ENCODE measurements around the gene COMMD1. TPM values are rescaled to one million over a fixed set of nuclear protein-coding genes. Genes with fewer than 3 reads are reported as not detected.
A peak's percentile ranks its signal among the peaks of the same experiment; 100 is the strongest.

COMMD1 gene
- total RNA-seq, 4 donors from 2014 or later, result 76.0 to 132 (median 100) TPM

- 92 to 97% methylated on average over 1 of the region's 1 CpG for WGBS, 2 donors
- intact Hi-C loops (cut with DNase I), result no loop called here
- no peak overlapping the region for H3K4me3 ChIP-seq (replicated peaks in 1 of 3)
- no peak for DNase-seq
- TF ChIP-seq POLR2A (IDR thresholded peaks at IDR 0.05), result no peak
- TF ChIP-seq CTCF (IDR thresholded peaks at IDR 0.05), result no peak
- H3K36me3 ChIP-seq, result no peaks in the 10 kb centered on the region
- no peaks in the 10 kb centered on the region for H3K27me3 ChIP-seq
- no peaks in the 10 kb centered on the region for H3K4me1 ChIP-seq
- H3K9me3 ChIP-seq, result no peaks in the 10 kb centered on the region
- no peak overlapping the region for H3K27ac ChIP-seq
Observed at GRCh38 chr2:61984682-61985081, 79.2 kb downstream of the COMMD1 start.

GRCh38 chr2:61988462-61989366 is 83.2 kb downstream of the COMMD1 start:
- H3K27ac ChIP-seq, result no peak overlapping the region
- no peaks in the 10 kb centered on the region for H3K36me3 ChIP-seq
- intact Hi-C loops (cut with DNase I), result no loop called here
- H3K9me3 ChIP-seq, result no peaks in the 10 kb centered on the region
- no peak for DNase-seq
- TF ChIP-seq POLR2A (IDR thresholded peaks at IDR 0.05) (no peak), CTCF (IDR thresholded peaks at IDR 0.05) (no peak)
- no peaks in the 10 kb centered on the region for H3K27me3 ChIP-seq
- no peak overlapping the region for H3K4me3 ChIP-seq (replicated peaks in 1 of 3)
- 84 to 89% methylated on average over 6 of the region's 6 CpGs for WGBS, 2 donors
- peaks cover 0 to 4% of the 10 kb centered on the region in 2 donors for H3K4me1 ChIP-seq

- Histone ChIP-seq H3K36me3 (no peaks in the 10 kb centered on the region), H3K4me3 (replicated peaks in 1 of 3) (no peak overlapping the region), H3K27me3 (no peaks in the 10 kb centered on the region), H3K4me1 (peaks cover 10 to 29% of the 10 kb centered on the region in 2 donors), H3K9me3 (no peaks in the 10 kb centered on the region), H3K27ac (no peak overlapping the region)
- TF ChIP-seq POLR2A (IDR thresholded peaks at IDR 0.05), result no peak
- peak; percentile 13 to 83 (median 76) for TF ChIP-seq CTCF (IDR thresholded peaks at IDR 0.05)
- 74 to 77% methylated on average over 3 of the region's 3 CpGs for WGBS, 2 donors
- intact Hi-C loops (cut with DNase I), result loop anchor here (5.0 kb wide), 1 partner anchor 419 kb away; no protein-coding TSS in a partner anchor
- peak; percentile 47 to 50 for DNase-seq
Observed at GRCh38 chr2:61993422-61994024, 88.0 kb downstream of the COMMD1 start.

- Histone ChIP-seq H3K4me3 (replicated peaks in 1 of 3) (no peak overlapping the region), H3K36me3 (no peaks in the 10 kb centered on the region), H3K27ac (peak overlapping the region in 1 of 3 donors; percentile 17), H3K27me3 (no peaks in the 10 kb centered on the region), H3K4me1 (peaks cover 14 to 33% of the 10 kb centered on the region in 2 donors), H3K9me3 (no peaks in the 10 kb centered on the region)
- 93 to 97% methylated on average over 1 of the region's 1 CpG for WGBS, 2 donors
- no peak for DNase-seq
- intact Hi-C loops (cut with DNase I), result loop anchor here (5.0 kb wide), 1 partner anchor 418 kb away; no protein-coding TSS in a partner anchor
- TF ChIP-seq CTCF (IDR thresholded peaks at IDR 0.05), result no peak
- no peak for TF ChIP-seq POLR2A (IDR thresholded peaks at IDR 0.05)
Observed at GRCh38 chr2:61994531-61994930, 89.1 kb downstream of the COMMD1 start.

DNA sequence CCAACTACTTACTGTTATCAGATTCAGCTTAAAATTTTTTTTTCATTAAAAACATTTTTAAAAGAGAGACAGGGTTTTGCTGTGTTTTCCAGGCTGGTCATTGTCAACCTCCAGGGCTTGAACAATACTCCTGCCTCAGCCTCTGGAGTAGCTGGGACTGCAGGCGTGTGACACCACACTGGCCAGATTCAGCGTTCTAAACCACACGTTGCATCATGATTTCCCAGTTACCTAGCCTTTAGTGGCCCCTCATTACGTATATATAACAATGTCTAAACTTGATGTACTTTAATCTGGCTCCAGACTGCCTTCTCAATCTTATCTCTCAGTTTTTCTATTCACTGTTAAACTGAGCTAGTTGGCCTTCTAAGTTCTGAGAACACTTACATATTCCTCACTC is 89.6 kb downstream of the COMMD1 start:
- Histone ChIP-seq H3K4me1 (peaks cover 14 to 33% of the 10 kb centered on the region in 2 donors), H3K27ac (peak overlapping the region; percentile 7 to 19 (median 17)), H3K27me3 (no peaks in the 10 kb centered on the region), H3K4me3 (replicated peaks in 1 of 3) (no peak overlapping the region), H3K9me3 (no peaks in the 10 kb centered on the region), H3K36me3 (no peaks in the 10 kb centered on the region)
- TF ChIP-seq CTCF (IDR thresholded peaks at IDR 0.05), result no peak
- no peak for TF ChIP-seq POLR2A (IDR thresholded peaks at IDR 0.05)
- DNase-seq, result no peak
- intact Hi-C loops (cut with DNase I), result no loop called here
- 78 to 85% methylated on average over 4 of the region's 4 CpGs for WGBS, 2 donors

Data from thyroid gland (tissue), 4 donors.